CD4-positive, alpha-beta T cell (primary cell): Measurements from ENCODE around the gene NID2. TPM values are rescaled to one million over a fixed set of nuclear protein-coding genes. Genes with fewer than 3 reads are reported as not detected.

Experiments used
- ATAC-seq: fragments of 200-7000 bp; cut with Tn5 transposase; one replicate; pipeline ENCODE4 v1.10.0; 2022; ENCODE audit warnings: mild to moderate bottlenecking; ENCODE audit not compliant: poor library complexity
- CTCF ChIA-PET: fragments of 350-600 bp; sonication (Branson Sonifier 250); formaldehyde crosslinking; loops from one replicate; lab custom pipeline; 2021; ENCODE audit warnings: antibody characterized with exemption, inconsistent platforms; lab: Charles Lee
- POLR2A ChIA-PET: fragments of 350-600 bp; sonication (Branson Sonifier 250); formaldehyde crosslinking; loops from one replicate; lab custom pipeline; 2021; ENCODE audit warnings: antibody characterized with exemption, inconsistent platforms; lab: Charles Lee
- DNase-seq, 14 experiments: peaks; one replicate each; pipeline ENCODE4 v3.0.0-alpha.2; 2013 to 2020; ENCODE audit warnings: mixed read lengths in 2 of 14
- H3K27ac ChIP-seq, 2 donors: one replicate each; pipeline versions ENCODE4 v1.5.1 to v1.7.0; 2013; ENCODE audit warnings: low read length in 2 of 2, low read depth in 1 of 2, mild to moderate bottlenecking in 1 of 2
- H3K27me3 ChIP-seq, 2 experiments: 1 replicate in 1 of 2; 2 replicates in 1 of 2; pipeline versions ENCODE4 v1.6.1 to v1.7.0; 2013; ENCODE audit warnings: low read length in 2 of 2, control low read depth in 1 of 2, mild to moderate bottlenecking in 1 of 2, moderate library complexity in 1 of 2; ENCODE audit not compliant: insufficient read depth in 2 of 2, control insufficient read depth in 1 of 2
- H3K36me3 ChIP-seq: one replicate; pipeline ENCODE4 v1.6.1; 2013; ENCODE audit warnings: low read length, control low read depth; ENCODE audit not compliant: insufficient read depth
- H3K4me1 ChIP-seq: one replicate; pipeline ENCODE4 v1.6.1; 2013; ENCODE audit warnings: low read length, control low read depth; ENCODE audit not compliant: insufficient read depth
- H3K4me3 ChIP-seq: one replicate; pipeline ENCODE4 v1.5.1; 2013; ENCODE audit warnings: mild to moderate bottlenecking, low read length, moderate library complexity
- H3K9me3 ChIP-seq, 2 experiments: 1 replicate in 1 of 2; 2 replicates in 1 of 2; pipeline versions ENCODE4 v1.6.1 to v1.7.0; 2013; ENCODE audit warnings: low read length in 2 of 2, mild to moderate bottlenecking in 2 of 2, control low read depth in 1 of 2, moderate library complexity in 1 of 2; ENCODE audit not compliant: control insufficient read depth in 1 of 2, insufficient read depth in 1 of 2
- H3K27ac Mint-ChIP-seq: one replicate; pipeline ENCODE4 v1.8.0; 2020; ENCODE audit warnings: mixed read lengths
- H3K27me3 Mint-ChIP-seq: one replicate; pipeline ENCODE4 v1.8.0; 2021; ENCODE audit warnings: mixed read lengths
- H3K36me3 Mint-ChIP-seq: one replicate; pipeline ENCODE4 v1.8.0; 2021; ENCODE audit warnings: low read depth, mixed read lengths
- H3K4me1 Mint-ChIP-seq: one replicate; pipeline ENCODE4 v1.8.0; 2021; ENCODE audit warnings: low read depth, mixed read lengths
- H3K4me3 Mint-ChIP-seq: one replicate; pipeline ENCODE4 v1.8.0; 2020; ENCODE audit warnings: mild to moderate bottlenecking, mixed read lengths
- H3K9me3 Mint-ChIP-seq: one replicate; pipeline ENCODE4 v1.8.0; 2020; ENCODE audit warnings: mixed read lengths
- intact Hi-C, 2 experiments: fragments of 100-400 bp; cut with DNase I in 1 of 2; cut with micrococcal nuclease in 1 of 2; formaldehyde crosslinking; loops; one replicate each; pipeline versions ENCODE4 v1.15.1 to v1.9.0; 2023 to 2025; cut with DNase I, micrococcal nuclease
- total RNA-seq, 174 experiments: library from RNA in 2 of 174; stranded (reverse) in 2 of 174; gene quantifications; one replicate each; pipeline ENCODE4 v1.2.3 and lab custom pipeline; 2021 to 2026
- TF ChIP-seq, protein P1 (sequence below): fragments of 200-600 bp; IDR thresholded peaks from one replicate; pipeline ENCODE4 v1.8.0; 2022; ENCODE audit warnings: antibody characterized with exemption, mild to moderate bottlenecking

Gene NID2
- total RNA-seq, 2 experiments from 2014 or later = 0.19 TPM; not detected in 1

DNA sequence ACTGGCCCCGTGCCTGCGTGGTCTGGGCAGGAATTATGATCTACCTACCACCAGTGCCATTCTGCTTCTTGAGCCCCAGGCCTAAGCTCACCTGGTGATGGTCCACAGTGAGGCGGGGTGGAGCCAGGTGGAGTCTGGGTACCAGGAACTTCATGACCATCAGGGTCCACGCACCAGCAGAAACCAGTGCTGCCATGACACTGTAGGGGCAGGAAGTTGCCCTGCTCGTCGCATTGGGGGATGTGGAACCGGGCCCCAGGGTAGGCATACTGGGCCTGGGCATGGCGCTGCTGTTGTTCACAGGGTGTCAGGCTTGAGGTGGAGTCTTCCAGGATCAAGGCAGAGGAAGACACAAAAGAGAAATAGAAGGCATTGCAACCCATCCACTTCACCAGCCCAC is 49.9 kb downstream of the NID2 start:
- POLR2A ChIA-PET = no interaction called here
- Histone ChIP-seq H3K4me3 (no peak overlapping the region), H3K27ac (no peak overlapping the region), H3K36me3 (no peaks in the 10 kb centered on the region), H3K4me1 (peaks cover 8% of the 10 kb centered on the region), H3K27me3 (no peaks in the 10 kb centered on the region), H3K9me3 (no peaks in the 10 kb centered on the region)
- Mint-ChIP-seq H3K4me3 (no peak overlapping the region), H3K27me3 (peaks cover 6% of the 10 kb centered on the region), H3K27ac (no peak overlapping the region), H3K36me3 (no peaks in the 10 kb centered on the region), H3K9me3 (no peaks in the 10 kb centered on the region), H3K4me1 (peaks cover 26% of the 10 kb centered on the region)
- no peak for ATAC-seq
- TF ChIP-seq, protein P1, sequence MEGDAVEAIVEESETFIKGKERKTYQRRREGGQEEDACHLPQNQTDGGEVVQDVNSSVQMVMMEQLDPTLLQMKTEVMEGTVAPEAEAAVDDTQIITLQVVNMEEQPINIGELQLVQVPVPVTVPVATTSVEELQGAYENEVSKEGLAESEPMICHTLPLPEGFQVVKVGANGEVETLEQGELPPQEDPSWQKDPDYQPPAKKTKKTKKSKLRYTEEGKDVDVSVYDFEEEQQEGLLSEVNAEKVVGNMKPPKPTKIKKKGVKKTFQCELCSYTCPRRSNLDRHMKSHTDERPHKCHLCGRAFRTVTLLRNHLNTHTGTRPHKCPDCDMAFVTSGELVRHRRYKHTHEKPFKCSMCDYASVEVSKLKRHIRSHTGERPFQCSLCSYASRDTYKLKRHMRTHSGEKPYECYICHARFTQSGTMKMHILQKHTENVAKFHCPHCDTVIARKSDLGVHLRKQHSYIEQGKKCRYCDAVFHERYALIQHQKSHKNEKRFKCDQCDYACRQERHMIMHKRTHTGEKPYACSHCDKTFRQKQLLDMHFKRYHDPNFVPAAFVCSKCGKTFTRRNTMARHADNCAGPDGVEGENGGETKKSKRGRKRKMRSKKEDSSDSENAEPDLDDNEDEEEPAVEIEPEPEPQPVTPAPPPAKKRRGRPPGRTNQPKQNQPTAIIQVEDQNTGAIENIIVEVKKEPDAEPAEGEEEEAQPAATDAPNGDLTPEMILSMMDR = no peak
- DNase-seq = no peak
- intact Hi-C loops = no loop called here
- CTCF ChIA-PET = interaction anchor here (0.5 kb wide), 1 partner anchor 1215 kb away, joined by 3 read pairs; no protein-coding TSS in a partner anchor

GRCh38 chr14:52018252-52018651 is 50.6 kb downstream of the NID2 start:
- H3K36me3 Mint-ChIP-seq = no peaks in the 10 kb centered on the region
- peaks cover 6% of the 10 kb centered on the region for H3K27me3 Mint-ChIP-seq
- H3K9me3 Mint-ChIP-seq = no peaks in the 10 kb centered on the region
- no peak overlapping the region for H3K27ac Mint-ChIP-seq
- H3K27me3 ChIP-seq = no peaks in the 10 kb centered on the region
- peaks cover 8% of the 10 kb centered on the region for H3K4me1 ChIP-seq
- no peak overlapping the region for H3K27ac ChIP-seq
- H3K9me3 ChIP-seq = no peaks in the 10 kb centered on the region
- no peaks in the 10 kb centered on the region for H3K36me3 ChIP-seq
- CTCF ChIA-PET = interaction anchor here (0.5 kb wide), 1 partner anchor 1214 kb away, joined by 3 read pairs; no protein-coding TSS in a partner anchor
- peaks cover 26% of the 10 kb centered on the region for H3K4me1 Mint-ChIP-seq
- H3K4me3 Mint-ChIP-seq = no peak overlapping the region
- TF ChIP-seq, protein P1 = no peak
- H3K4me3 ChIP-seq = no peak overlapping the region
- intact Hi-C loops = no loop called here
- no peak for ATAC-seq
- DNase-seq = no peak
- POLR2A ChIA-PET = no interaction called here

DNA sequence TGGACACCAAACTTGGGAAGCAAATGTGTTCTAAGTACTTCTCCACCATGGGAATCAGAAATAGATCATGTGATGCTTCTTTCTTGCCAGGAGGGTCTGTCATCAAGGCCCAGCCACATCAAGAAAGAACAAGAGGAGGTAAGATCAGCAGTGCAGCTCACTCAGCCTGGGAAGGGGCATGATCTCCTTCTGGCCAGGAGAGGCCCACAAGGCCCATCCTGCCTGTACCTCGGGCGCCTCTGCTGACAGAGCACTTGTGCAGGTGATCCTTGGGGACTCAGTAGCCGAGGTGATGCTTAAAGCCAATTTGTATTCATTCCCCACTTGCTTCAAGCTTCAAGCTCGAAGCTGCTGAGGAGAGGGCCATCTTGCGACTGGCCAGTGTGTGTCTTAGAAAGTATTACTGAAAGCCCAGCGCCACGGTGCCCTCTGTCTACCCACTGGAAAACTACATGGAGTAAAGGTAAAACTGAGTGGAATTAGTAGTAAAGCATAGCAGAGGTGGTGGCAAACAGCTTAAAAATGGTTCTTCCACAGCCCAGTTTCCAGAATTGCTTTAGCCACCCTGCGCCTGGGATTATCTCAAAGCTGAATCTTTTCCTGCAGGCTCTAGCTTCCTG is 53.3 kb downstream of the NID2 start:
- DNase-seq = no peak
- H3K9me3 Mint-ChIP-seq = no peaks in the 10 kb centered on the region
- H3K27me3 ChIP-seq = no peaks in the 10 kb centered on the region
- ChIA-PET POLR2A (no interaction called here), CTCF (interaction anchor here (1.3 kb wide), 1 partner anchor 18 kb away, joined by 4 read pairs; no protein-coding TSS in a partner anchor)
- H3K4me3 Mint-ChIP-seq = no peak overlapping the region
- H3K27ac ChIP-seq = no peak overlapping the region
- H3K27ac Mint-ChIP-seq = no peak overlapping the region
- H3K36me3 Mint-ChIP-seq = peaks cover 18% of the 10 kb centered on the region
- H3K27me3 Mint-ChIP-seq = peaks cover 6% of the 10 kb centered on the region
- ATAC-seq = no peak
- H3K4me1 ChIP-seq = no peaks in the 10 kb centered on the region
- intact Hi-C loops = no loop called here
- H3K9me3 ChIP-seq = no peaks in the 10 kb centered on the region
- H3K4me1 Mint-ChIP-seq = peaks cover 10% of the 10 kb centered on the region
- H3K4me3 ChIP-seq = no peak overlapping the region
- TF ChIP-seq, protein P1 = no peak
- peaks cover 12% of the 10 kb centered on the region for H3K36me3 ChIP-seq
